SK-N-SH (cell line): ENCODE data around the gene CLDN19. TPM values are rescaled to one million over a fixed set of nuclear protein-coding genes. Genes with fewer than 3 reads are reported as not detected.

ENCODE experiments used
- CTCF ChIA-PET: fragments of 300-600, 350-600 bp; formaldehyde crosslinking; extraction: SDS; loops from one replicate; lab custom pipeline; 2021; lab: Yijun Ruan, JAX
- POLR2A ChIA-PET: fragments of 350-600 bp; sonication (Branson Sonifier 250); formaldehyde crosslinking; extraction: SDS; loops from one replicate; lab custom pipeline; 2020; ENCODE audit warnings: antibody characterized with exemption, inconsistent platforms; lab: Yijun Ruan, JAX
- DNase-seq: peaks from one replicate; pipeline ENCODE4 v3.0.0; 2012
- H2AFZ ChIP-seq: fragments of 200-600 bp; sonication (generic); 2 replicates; pipeline ENCODE4 v1.8.1; 2016; ENCODE audit warnings: antibody characterized with exemption, mild to moderate bottlenecking, low read depth
- H3F3A ChIP-seq: fragments of 200-600 bp; sonication (generic); replicated peaks from 2 replicates; pipeline ENCODE3; 2016; ENCODE audit warnings: antibody characterized with exemption, mild to moderate bottlenecking; ENCODE audit not compliant: insufficient read depth
- H3K27ac ChIP-seq, 2 experiments: fragments of 200-500 bp in 1 of 2; fragments of 200-600 bp in 1 of 2; sonication (Bioruptor generic) in 1 of 2; sonication (generic), shearing (Covaris generic) in 1 of 2; 2 replicates each; pipeline versions ENCODE4 v1.5.1 to v1.6.1; 2014 to 2016; ENCODE audit warnings: low read depth in 2 of 2, inconsistent platforms in 1 of 2, low read length in 1 of 2, mild to moderate bottlenecking in 1 of 2, mixed read lengths in 1 of 2
- H3K27me3 ChIP-seq: fragments of 200-600 bp; sonication (generic), shearing (Covaris generic); 2 replicates; pipeline ENCODE4 v1.6.1; 2016; ENCODE audit warnings: mixed run types; ENCODE audit not compliant: insufficient read depth
- H3K36me3 ChIP-seq, 2 experiments: fragments of 200-500 bp in 1 of 2; fragments of 200-600 bp in 1 of 2; sonication (Bioruptor generic) in 1 of 2; sonication (generic) in 1 of 2; replicated peaks in 1 of 2; 2 replicates each; pipeline versions ENCODE3 to v1.5.1; 2014 to 2016; ENCODE audit warnings: low read length in 1 of 2, mild to moderate bottlenecking in 1 of 2; ENCODE audit not compliant: insufficient read depth in 2 of 2, control insufficient read depth in 1 of 2
- H3K4me1 ChIP-seq, 2 experiments: fragments of 200-500 bp in 1 of 2; fragments of 200-600 bp in 1 of 2; sonication (Bioruptor generic) in 1 of 2; sonication (generic), shearing (Covaris generic) in 1 of 2; 2 replicates each; pipeline versions ENCODE4 v1.5.1 to v1.6.1; 2014 to 2016; ENCODE audit warnings: low read depth in 1 of 2, low read length in 1 of 2, mixed run types in 1 of 2; ENCODE audit not compliant: insufficient read depth in 2 of 2, control insufficient read depth in 1 of 2
- H3K4me2 ChIP-seq: fragments of 200-600 bp; sonication (generic), shearing (Covaris generic); 2 replicates; pipeline ENCODE4 v1.6.1; 2017; ENCODE audit warnings: mixed run types
- H3K4me3 ChIP-seq, 2 experiments: fragments of 200-500 bp in 1 of 2; fragments of 200-600 bp in 1 of 2; sonication (Bioruptor generic) in 1 of 2; sonication (generic), shearing (Covaris generic) in 1 of 2; 2 replicates each; pipeline versions ENCODE4 v1.5.1 to v1.8.1; 2014 to 2016; ENCODE audit warnings: low read depth in 2 of 2, inconsistent platforms in 1 of 2, low read length in 1 of 2, mild to moderate bottlenecking in 1 of 2, mixed read lengths in 1 of 2, moderate library complexity in 1 of 2
- H3K79me2 ChIP-seq: fragments of 200-600 bp; sonication (generic); 2 replicates; pipeline ENCODE4 v1.8.1; 2017; ENCODE audit warnings: mild to moderate bottlenecking; ENCODE audit not compliant: insufficient read depth
- H3K9ac ChIP-seq: fragments of 200-600 bp; sonication (generic); 2 replicates; pipeline ENCODE4 v1.6.1; 2017; ENCODE audit warnings: mixed run types
- H3K9me2 ChIP-seq: fragments of 200-600 bp; sonication (generic); 2 replicates; pipeline ENCODE4 v1.6.1; 2017; ENCODE audit warnings: mixed run types
- H3K9me3 ChIP-seq: fragments of 200-600 bp; sonication (generic); 2 replicates; pipeline ENCODE4 v1.6.1; 2017; ENCODE audit warnings: mixed run types, mild to moderate bottlenecking, moderate library complexity
- H4K20me1 ChIP-seq: fragments of 200-600 bp; sonication (generic); 2 replicates; pipeline ENCODE4 v1.6.1; 2017; ENCODE audit warnings: mild to moderate bottlenecking, mixed run types; ENCODE audit not compliant: insufficient read depth
- ELF1 ChIP-seq: IDR thresholded peaks from 2 replicates; pipeline ENCODE4 v1.4.0; 2012
- FOXJ3 ChIP-seq: sonication (generic); formaldehyde crosslinking; IDR thresholded peaks from 2 replicates; pipeline ENCODE4 v1.5.1; 2020; ENCODE audit warnings: mild to moderate bottlenecking, missing genetic modification reagents
- GABPA ChIP-seq: IDR thresholded peaks from 2 replicates; pipeline ENCODE4 v1.4.0; 2012; ENCODE audit warnings: low read depth, mild to moderate bottlenecking
- GATA2 ChIP-seq: sonication (generic); formaldehyde crosslinking; IDR thresholded peaks from 2 replicates; pipeline ENCODE4 v1.5.0; 2020; ENCODE audit warnings: mild to moderate bottlenecking, missing genetic modification reagents
- JUND ChIP-seq: IDR thresholded peaks from 2 replicates; pipeline ENCODE4 v1.4.0; 2012
- MEF2A ChIP-seq: IDR thresholded peaks from 2 replicates; pipeline ENCODE4 v1.4.0; 2012; ENCODE audit warnings: low read depth, borderline replicate concordance
- POLR2AphosphoS5 ChIP-seq: IDR thresholded peaks from 2 replicates; pipeline ENCODE4 v1.6.1; 2012; ENCODE audit warnings: low read depth, low read length
- RAD21 ChIP-seq: IDR thresholded peaks from 2 replicates; pipeline ENCODE4 v1.6.1; 2012; ENCODE audit warnings: mild to moderate bottlenecking, low read length
- RFX5 ChIP-seq: IDR thresholded peaks from 2 replicates; pipeline ENCODE4 v1.6.1; 2012; ENCODE audit warnings: mild to moderate bottlenecking, improper control_type of control experiment, low read length
- RXRA ChIP-seq: IDR thresholded peaks from 2 replicates; pipeline ENCODE4 v1.4.0; 2012; ENCODE audit warnings: low read depth, mild to moderate bottlenecking, borderline replicate concordance
- YY1 ChIP-seq: IDR thresholded peaks from 2 replicates; pipeline ENCODE4 v1.4.0; 2012; ENCODE audit warnings: low read depth, mild to moderate bottlenecking
- WGBS: methylation state at CpG from one replicate; pipeline ENCODE4 v1.1.6; 2017; ENCODE audit warnings: low lambda C conversion rate; 5-methylcytosine and 5-hydroxymethylcytosine counted together
- polyA plus RNA-seq, 3 experiments: library from polyadenylated mRNA; depleted of rRNA; stranded (reverse); fragments of >200 nt; gene quantifications; 2 replicates each; pipeline ENCODE4 v1.2.3, GENCODE V29; 2012
- TF ChIP-seq, protein P1 (sequence below): fragments of 150-350 bp; IDR thresholded peaks from 2 replicates; pipeline ENCODE4 v1.6.1; 2017; ENCODE audit warnings: antibody characterized with exemption, low read length, low read depth, borderline replicate concordance
- TF ChIP-seq, protein P2 (sequence below): IDR thresholded peaks from 2 replicates; pipeline ENCODE4 v1.6.1; 2012; ENCODE audit warnings: mild to moderate bottlenecking, low read depth, low read length, moderate library complexity

Gene CLDN19
- polyA plus RNA-seq, 1 of the 3 experiments (the other 2 are of a cell fraction): not detected

DNA sequence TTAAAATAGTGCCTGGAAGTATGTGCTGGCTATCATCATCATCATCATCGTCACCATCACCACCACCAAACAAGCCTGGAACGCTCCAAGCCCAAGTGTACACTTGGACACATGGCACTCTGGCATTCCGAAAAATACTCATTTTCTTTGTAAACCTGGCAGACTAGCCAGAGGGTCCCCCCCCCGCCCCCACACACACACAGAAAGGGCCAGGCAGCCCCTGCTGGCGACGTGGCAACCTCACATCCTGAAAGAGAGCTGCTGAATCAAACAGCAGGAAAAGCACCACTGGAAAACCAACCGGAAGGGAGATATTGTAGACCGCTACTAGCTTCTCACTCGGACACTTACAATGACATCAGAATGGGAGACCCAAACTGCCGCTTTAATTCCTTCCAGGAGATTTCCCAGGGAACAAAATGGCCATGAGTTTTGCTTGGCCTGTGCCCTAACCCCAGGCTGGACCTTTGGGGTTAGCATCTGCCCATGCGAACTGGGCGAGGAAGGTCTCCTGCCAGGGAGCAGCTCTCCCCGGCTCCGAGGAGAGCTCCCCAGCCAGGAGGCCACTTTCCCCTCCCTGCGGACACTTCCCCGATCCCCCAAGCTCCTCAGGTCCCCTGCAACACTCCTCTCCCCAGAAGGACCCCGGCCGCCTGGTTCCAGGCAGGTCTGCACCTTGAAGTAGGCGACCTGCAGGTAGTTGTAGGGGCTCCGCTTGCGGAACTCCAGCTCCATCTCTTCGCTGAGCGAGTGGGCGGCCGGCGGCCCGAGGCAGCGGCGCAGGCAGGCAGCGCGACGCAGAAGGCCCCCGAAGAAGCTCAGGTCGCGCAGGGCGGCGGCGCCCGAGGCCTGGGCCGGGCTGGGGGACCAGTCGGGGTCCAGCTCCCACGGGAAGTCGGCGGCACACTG lies 26.1 kb upstream of the CLDN19 start (continued):
- TF ChIP-seq, protein P1, sequence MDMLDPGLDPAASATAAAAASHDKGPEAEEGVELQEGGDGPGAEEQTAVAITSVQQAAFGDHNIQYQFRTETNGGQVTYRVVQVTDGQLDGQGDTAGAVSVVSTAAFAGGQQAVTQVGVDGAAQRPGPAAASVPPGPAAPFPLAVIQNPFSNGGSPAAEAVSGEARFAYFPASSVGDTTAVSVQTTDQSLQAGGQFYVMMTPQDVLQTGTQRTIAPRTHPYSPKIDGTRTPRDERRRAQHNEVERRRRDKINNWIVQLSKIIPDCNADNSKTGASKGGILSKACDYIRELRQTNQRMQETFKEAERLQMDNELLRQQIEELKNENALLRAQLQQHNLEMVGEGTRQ: no peak
- TF ChIP-seq, protein P2, sequence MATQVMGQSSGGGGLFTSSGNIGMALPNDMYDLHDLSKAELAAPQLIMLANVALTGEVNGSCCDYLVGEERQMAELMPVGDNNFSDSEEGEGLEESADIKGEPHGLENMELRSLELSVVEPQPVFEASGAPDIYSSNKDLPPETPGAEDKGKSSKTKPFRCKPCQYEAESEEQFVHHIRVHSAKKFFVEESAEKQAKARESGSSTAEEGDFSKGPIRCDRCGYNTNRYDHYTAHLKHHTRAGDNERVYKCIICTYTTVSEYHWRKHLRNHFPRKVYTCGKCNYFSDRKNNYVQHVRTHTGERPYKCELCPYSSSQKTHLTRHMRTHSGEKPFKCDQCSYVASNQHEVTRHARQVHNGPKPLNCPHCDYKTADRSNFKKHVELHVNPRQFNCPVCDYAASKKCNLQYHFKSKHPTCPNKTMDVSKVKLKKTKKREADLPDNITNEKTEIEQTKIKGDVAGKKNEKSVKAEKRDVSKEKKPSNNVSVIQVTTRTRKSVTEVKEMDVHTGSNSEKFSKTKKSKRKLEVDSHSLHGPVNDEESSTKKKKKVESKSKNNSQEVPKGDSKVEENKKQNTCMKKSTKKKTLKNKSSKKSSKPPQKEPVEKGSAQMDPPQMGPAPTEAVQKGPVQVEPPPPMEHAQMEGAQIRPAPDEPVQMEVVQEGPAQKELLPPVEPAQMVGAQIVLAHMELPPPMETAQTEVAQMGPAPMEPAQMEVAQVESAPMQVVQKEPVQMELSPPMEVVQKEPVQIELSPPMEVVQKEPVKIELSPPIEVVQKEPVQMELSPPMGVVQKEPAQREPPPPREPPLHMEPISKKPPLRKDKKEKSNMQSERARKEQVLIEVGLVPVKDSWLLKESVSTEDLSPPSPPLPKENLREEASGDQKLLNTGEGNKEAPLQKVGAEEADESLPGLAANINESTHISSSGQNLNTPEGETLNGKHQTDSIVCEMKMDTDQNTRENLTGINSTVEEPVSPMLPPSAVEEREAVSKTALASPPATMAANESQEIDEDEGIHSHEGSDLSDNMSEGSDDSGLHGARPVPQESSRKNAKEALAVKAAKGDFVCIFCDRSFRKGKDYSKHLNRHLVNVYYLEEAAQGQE: no peak
- TF ChIP-seq ELF1 (no peak), MEF2A (no peak), YY1 (no peak; the same call in 1 of the 2 replicates), RFX5 (no peak), JUND (no peak), RXRA (no peak), RAD21 (peak; percentile 51)

DNA sequence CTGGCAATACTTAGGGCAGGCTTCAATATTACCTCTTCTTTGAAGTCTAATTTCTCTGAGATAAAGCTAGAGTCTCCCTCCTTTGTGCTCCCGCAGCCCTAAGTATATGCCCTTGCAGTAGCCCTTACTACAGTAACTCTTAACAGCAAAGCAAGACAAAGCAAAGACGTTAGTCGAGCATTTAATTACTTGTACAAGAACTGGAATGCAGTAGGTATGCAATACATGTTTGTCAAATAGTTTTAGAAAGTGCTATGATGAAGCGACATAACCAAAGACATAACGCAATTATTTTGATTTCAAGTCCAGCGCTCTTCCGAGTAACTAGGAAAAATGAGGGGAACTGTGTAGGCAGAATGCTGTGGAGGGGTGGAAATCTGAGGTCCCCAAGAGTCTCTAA lies 25.2 kb upstream of the CLDN19 start:
- TF ChIP-seq GATA2 (CRISPR knock-in tag) (no peak), FOXJ3 (CRISPR knock-in tag) (no peak), GABPA (no peak), POLR2AphosphoS5 (no peak)
- Histone ChIP-seq H4K20me1 (peaks cover 15% of the 10 kb centered on the region), H2AFZ (peak overlapping the region; percentile 68; the same call in 1 of the 2 replicates), H3K4me3 (peak overlapping the region; percentile 77 to 91), H3K9me2 (no peaks in the 10 kb centered on the region), H3K9ac (peak overlapping the region; percentile 88), H3K79me2 (peaks cover 81% of the 10 kb centered on the region), H3K9me3 (no peaks in the 10 kb centered on the region), H3K4me1 (peaks cover 4 to 12% of the 10 kb centered on the region in 2 experiments; a peak in 2 of 4 replicates), H3F3A (peaks cover 14% of the 10 kb centered on the region), H3K36me3 (peaks cover 8 to 19% of the 10 kb centered on the region in 2 experiments), H3K27me3 (no peaks in the 10 kb centered on the region), H3K27ac (peak overlapping the region; percentile 60 to 84; a peak in 3 of 4 replicates), H3K4me2 (peak overlapping the region; percentile 87)
- CTCF ChIA-PET: interaction anchor here (0.7 to 10.1 kb wide), 12 partner anchors 9 to 590 kb away, joined by 3 to 75 read pairs (median 4); partner anchors contain the start of genes YBX1 and ZNF691
- 6% methylated on average over 7 of the region's 7 CpGs for WGBS
- no peak for DNase-seq
- POLR2A ChIA-PET: interaction anchor here (2.0 kb wide), 1 partner anchor 83 kb away, joined by 11 read pairs; the partner anchor contains the start of gene YBX1
